ENCODE measurements around the gene MARF1. TPM values are rescaled to one million over a fixed set of nuclear protein-coding genes. Genes with fewer than 3 reads are reported as not detected.

MARF1 gene
- polyA plus RNA-seq, 3 donors, result 5.7 to 39.9 (median 9.8) TPM

DNA sequence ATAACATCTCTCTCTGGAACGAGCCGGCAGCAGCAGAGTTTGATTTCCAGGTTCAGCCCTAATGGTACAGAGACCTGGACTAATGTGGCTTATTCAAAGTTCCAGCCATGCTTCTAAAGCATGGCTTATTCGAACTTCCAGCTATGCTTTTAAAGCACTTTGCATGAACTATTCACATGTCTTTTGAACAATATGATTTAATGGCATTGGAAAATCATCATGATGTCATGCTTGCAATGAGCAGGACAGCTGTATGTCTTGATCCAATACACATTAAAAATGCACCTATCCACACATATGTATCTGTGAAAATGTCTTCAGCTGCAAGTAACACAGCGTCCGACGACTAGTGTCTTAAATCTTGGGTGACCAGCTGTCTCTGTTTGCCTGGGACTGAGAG, 85.7 kb downstream of the MARF1 start:
- H3K4me3 Mint-ChIP-seq, result peak overlapping the region in 1 of 2 donors; percentile 23
- intact Hi-C loops (cut with micrococcal nuclease), result no loop called here
- WGBS (ENCODE audit: insufficient coverage), result 95% methylated on average over 5 of the region's 6 CpGs

DNA sequence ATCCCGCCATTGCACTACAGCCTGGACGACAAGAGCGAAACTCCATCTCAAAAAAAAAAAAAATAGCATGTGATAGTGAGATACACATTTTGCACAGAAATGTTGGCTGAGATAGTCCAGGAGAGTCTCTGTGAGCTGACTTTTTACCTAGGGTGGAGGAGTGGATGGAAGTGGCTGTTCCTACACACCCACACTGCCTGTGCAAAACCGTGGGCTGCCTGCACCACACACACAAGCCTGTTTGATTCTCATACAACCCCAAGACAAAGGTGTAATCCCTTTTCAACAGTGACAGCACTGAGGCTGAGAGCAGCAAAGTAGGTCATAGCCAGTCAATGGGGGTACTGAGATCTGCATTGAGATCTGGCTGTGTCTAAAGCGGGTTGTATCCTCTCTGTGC, 86.8 kb downstream of the MARF1 start:
- Histone ChIP-seq H4K20me1 (ENCODE audit: insufficient read depth, low read length) (no peaks in the 10 kb centered on the region), H3K9me3 (replicated peaks in 1 of 2; ENCODE audit: control insufficient read depth in 1 of 2, insufficient read depth in 1 of 2, low read length in 2 of 2) (no peaks in the 10 kb centered on the region), H3K27ac (ENCODE audit: low read depth in 1 of 2, low read length in 2 of 2) (no peak overlapping the region), H3K4me1 (ENCODE audit: control insufficient read depth in 1 of 2, insufficient read depth in 2 of 2, low read length in 2 of 2) (peaks cover 4 to 5% of the 10 kb centered on the region in 2 donors), H3K4me2 (replicated peaks; ENCODE audit: extremely low read depth, low read length, poor library complexity, severe bottlenecking) (no peak overlapping the region), H3K4me3 (replicated peaks in 1 of 3; ENCODE audit: low read depth in 2 of 3, low read length in 3 of 3) (no peak overlapping the region), H2AFZ (ENCODE audit: insufficient read depth, low read depth, low read length, poor library complexity, severe bottlenecking) (no peak overlapping the region), H3K9ac (ENCODE audit: insufficient read depth, low read length, poor library complexity, severe bottlenecking) (no peak overlapping the region), H3K36me3 (replicated peaks in 1 of 2; ENCODE audit: control insufficient read depth in 1 of 2, insufficient read depth in 2 of 2, low read length in 2 of 2) (no peaks in the 10 kb centered on the region), H3K27me3 (ENCODE audit: control insufficient read depth in 2 of 2, insufficient read depth in 2 of 2, low read length in 2 of 2) (no peaks in the 10 kb centered on the region), H3K79me2 (ENCODE audit: insufficient read depth, low read length) (no peaks in the 10 kb centered on the region)
- H3K27me3 Mint-ChIP-seq (ENCODE audit: low read depth in 3 of 3), result peaks cover 0 to 8% (median 2%) of the 10 kb centered on the region in 3 donors
- WGBS (ENCODE audit: insufficient coverage), result 100% methylated on average over 1 of the region's 5 CpGs
- no peak for DNase-seq
- H3K4me3 Mint-ChIP-seq, result no peak overlapping the region
- TF ChIP-seq, protein P1, sequence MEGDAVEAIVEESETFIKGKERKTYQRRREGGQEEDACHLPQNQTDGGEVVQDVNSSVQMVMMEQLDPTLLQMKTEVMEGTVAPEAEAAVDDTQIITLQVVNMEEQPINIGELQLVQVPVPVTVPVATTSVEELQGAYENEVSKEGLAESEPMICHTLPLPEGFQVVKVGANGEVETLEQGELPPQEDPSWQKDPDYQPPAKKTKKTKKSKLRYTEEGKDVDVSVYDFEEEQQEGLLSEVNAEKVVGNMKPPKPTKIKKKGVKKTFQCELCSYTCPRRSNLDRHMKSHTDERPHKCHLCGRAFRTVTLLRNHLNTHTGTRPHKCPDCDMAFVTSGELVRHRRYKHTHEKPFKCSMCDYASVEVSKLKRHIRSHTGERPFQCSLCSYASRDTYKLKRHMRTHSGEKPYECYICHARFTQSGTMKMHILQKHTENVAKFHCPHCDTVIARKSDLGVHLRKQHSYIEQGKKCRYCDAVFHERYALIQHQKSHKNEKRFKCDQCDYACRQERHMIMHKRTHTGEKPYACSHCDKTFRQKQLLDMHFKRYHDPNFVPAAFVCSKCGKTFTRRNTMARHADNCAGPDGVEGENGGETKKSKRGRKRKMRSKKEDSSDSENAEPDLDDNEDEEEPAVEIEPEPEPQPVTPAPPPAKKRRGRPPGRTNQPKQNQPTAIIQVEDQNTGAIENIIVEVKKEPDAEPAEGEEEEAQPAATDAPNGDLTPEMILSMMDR (IDR thresholded peaks at IDR 0.05), result no peak
- intact Hi-C loops (cut with micrococcal nuclease), result no loop called here
- H3K36me3 Mint-ChIP-seq, result peaks cover 0 to 3% of the 10 kb centered on the region in 2 donors
- no peak overlapping the region for H3K27ac Mint-ChIP-seq
- H3K4me1 Mint-ChIP-seq, result peaks cover 12% of the 10 kb centered on the region
- H3K9me3 Mint-ChIP-seq, result peaks cover 0 to 2% (median 0%) of the 10 kb centered on the region in 7 donors

More for the DNA sequence above, 85.7 kb downstream of the MARF1 start:
- Histone ChIP-seq H2AFZ (ENCODE audit: insufficient read depth, low read depth, low read length, poor library complexity, severe bottlenecking) (no peak overlapping the region), H3K4me2 (replicated peaks; ENCODE audit: extremely low read depth, low read length, poor library complexity, severe bottlenecking) (no peak overlapping the region), H3K9me3 (replicated peaks in 1 of 2; ENCODE audit: control insufficient read depth in 1 of 2, insufficient read depth in 1 of 2, low read length in 2 of 2) (no peaks in the 10 kb centered on the region), H3K9ac (ENCODE audit: insufficient read depth, low read length, poor library complexity, severe bottlenecking) (no peak overlapping the region), H4K20me1 (ENCODE audit: insufficient read depth, low read length) (no peaks in the 10 kb centered on the region), H3K27me3 (ENCODE audit: control insufficient read depth in 2 of 2, insufficient read depth in 2 of 2, low read length in 2 of 2) (no peaks in the 10 kb centered on the region), H3K4me3 (replicated peaks in 1 of 3; ENCODE audit: low read depth in 2 of 3, low read length in 3 of 3) (no peak overlapping the region), H3K79me2 (ENCODE audit: insufficient read depth, low read length) (no peaks in the 10 kb centered on the region), H3K36me3 (replicated peaks in 1 of 2; ENCODE audit: control insufficient read depth in 1 of 2, insufficient read depth in 2 of 2, low read length in 2 of 2) (no peaks in the 10 kb centered on the region), H3K4me1 (ENCODE audit: control insufficient read depth in 1 of 2, insufficient read depth in 2 of 2, low read length in 2 of 2) (peaks cover 4% of the 10 kb centered on the region in 2 donors), H3K27ac (ENCODE audit: low read depth in 1 of 2, low read length in 2 of 2) (no peak overlapping the region)
- no peak for DNase-seq
- Mint-ChIP-seq H3K27ac (no peak overlapping the region), H3K27me3 (ENCODE audit: low read depth in 3 of 3) (peaks cover 0 to 6% (median 0%) of the 10 kb centered on the region in 3 donors), H3K4me1 (peaks cover 5% of the 10 kb centered on the region), H3K9me3 (peaks cover 0 to under 1% (median 0%) of the 10 kb centered on the region in 7 donors), H3K36me3 (peaks cover 0 to 3% of the 10 kb centered on the region in 2 donors)
- TF ChIP-seq, protein P1 (IDR thresholded peaks at IDR 0.05), result no peak
